UCSD-AML1 (cell line): ENCODE data around the gene CYFIP1.

Source experiments
- DNase-seq: peaks from one replicate; lab custom pipeline; 2025; ENCODE audit not compliant: unreplicated experiment; lab: John Stamatoyannopoulos, UW

Gene CYFIP1

GRCh38 chr15:22871481-22872086 lies 108.6 kb downstream of the CYFIP1 start:
- no peak for DNase-seq

DNA sequence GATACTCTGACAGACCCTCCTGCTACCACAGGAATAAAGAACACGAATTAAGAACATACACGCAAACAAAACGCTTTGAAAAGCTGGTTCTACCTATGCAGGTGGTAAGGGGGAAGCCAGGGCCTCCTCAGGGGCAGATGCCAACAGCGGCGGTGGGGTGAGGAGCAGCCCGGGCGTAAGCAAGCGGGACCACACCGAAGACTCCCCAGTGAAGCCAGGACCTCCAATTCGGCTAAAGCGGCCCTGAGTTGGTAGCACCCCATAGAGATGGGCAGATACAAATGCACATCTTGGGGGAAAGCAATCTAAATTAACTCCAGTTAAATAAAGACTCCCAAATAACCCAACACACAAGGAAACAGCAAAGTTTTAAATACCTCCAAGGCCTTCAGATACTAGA lies 109.3 kb downstream of the CYFIP1 start:
- no peak for DNase-seq

DNA sequence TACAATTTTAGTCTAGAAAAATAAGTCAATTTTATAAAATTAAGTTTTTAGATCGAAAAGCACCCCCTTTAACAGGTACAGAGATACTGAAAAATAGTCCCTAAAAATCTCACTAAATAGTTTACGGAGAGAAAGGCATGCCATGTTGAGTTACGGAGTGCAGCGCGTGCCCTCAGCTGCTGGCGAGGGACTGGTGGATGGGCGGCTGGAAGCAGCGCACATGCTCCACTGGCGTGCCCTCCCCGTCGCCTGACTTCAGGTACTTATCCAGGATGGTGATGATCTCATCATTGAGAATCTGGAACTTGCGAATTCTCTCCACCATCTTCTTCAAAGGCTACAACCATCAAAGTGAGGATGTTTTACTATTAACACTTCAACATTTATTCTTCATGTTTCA lies 110.3 kb downstream of the CYFIP1 start:
- DNase-seq, result no peak

GRCh38 chr15:22868928-22869327 lies 111.2 kb downstream of the CYFIP1 start:
- no peak for DNase-seq

- DNase-seq, result no peak
These were observed 111.7 kb downstream of the CYFIP1 start for GRCh38 chr15:22868495-22868894.

DNA sequence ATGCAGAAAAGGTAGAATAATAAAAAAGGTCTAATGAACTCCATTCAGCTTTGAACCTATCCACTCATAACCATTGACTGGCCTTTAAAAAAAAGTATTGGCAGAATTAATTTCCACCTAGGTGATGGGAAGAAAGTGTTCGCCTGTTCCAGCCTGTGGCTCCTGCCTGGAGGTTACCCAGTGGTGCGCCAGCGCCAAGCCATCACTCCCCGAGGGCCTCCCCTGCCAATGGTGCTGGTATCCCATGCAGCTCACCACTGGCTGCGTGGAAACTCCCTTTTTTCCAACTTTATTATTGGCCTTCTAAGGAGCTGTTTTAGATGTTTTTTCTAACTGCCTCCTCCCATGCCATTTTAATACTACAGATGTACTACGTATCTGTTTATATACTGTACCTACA lies 112.3 kb downstream of the CYFIP1 start:
- no peak for DNase-seq

GRCh38 chr15:22866079-22866478 lies 114.1 kb downstream of the CYFIP1 start:
- peak; percentile 15 for DNase-seq

- DNase-seq, result no peak
These were observed 116.8 kb downstream of the CYFIP1 start for GRCh38 chr15:22863356-22863755.

- no peak for DNase-seq
These were observed 119.0 kb downstream of the CYFIP1 start for GRCh38 chr15:22861161-22861560.

GRCh38 chr15:22856659-22857058 lies 123.5 kb downstream of the CYFIP1 start:
- no peak for DNase-seq

- no peak for DNase-seq
These were observed 124.4 kb downstream of the CYFIP1 start for GRCh38 chr15:22855791-22856190.

- no peak for DNase-seq
These were observed 128.7 kb downstream of the CYFIP1 start for GRCh38 chr15:22851513-22851912.

DNA sequence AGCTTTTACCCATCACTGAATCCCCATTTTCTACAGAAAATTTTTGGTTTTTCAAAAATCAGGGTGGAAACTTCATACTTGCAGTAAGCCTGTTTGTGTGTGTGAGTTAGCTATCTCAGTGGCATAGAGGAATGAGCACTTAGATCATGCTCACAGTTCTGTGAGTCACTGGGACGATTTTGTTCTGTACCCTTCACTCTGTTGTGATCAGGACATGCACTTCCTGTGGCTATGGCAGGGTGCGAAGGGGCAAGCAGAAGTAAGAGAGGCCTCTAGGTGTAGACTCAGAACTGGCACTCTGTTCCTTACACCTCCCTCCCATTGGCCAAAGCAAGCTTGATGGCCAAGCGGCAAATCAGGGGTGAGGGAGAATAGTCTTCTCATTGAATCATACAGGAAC lies 130.1 kb downstream of the CYFIP1 start:
- DNase-seq, result no peak

GRCh38 chr15:22846073-22846472 lies 134.1 kb downstream of the CYFIP1 start:
- DNase-seq, result no peak

DNA sequence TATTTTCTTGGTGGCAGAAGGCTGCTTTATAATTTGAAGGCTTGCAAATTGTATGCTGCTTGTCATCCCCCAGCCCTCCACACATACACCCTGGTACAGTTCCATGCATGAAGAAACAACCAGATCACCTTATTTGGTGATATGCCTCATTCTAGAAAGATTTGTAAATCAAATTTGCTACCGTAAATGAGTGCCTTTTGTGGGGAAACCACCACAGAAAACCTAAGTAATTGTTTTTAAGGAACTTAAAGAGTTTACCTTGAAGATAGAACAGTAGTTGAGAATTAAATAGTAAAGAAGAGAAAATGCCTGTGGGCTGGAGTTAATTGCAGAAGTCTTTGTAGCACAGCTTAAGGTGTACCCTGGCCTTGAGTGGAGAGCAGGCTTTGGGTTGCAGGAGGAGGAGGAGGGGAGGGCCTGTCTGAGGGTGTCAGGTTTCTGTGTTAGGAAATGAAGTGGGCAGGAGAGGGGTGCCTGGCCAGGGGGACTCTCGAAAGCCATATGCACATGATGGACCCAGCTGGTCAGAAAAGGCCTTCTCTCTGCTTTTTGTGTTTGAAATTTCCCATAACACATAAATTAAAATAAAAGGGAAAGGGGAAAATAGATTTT lies 134.8 kb downstream of the CYFIP1 start:
- no peak for DNase-seq

- no peak for DNase-seq
These were observed 135.5 kb downstream of the CYFIP1 start for GRCh38 chr15:22844421-22845288.

GRCh38 chr15:22839046-22839695 lies 141.0 kb downstream of the CYFIP1 start:
- DNase-seq, result no peak

GRCh38 chr15:22838292-22839042 lies 141.7 kb downstream of the CYFIP1 start, which contains the start of gene NIPA2:
Gene NIPA2, plus strand, starts transcription at chr15:22838666. Its CDS starts 13,066 bp downstream, at chr15:22851732.
- peak; percentile 100 for DNase-seq

DNA sequence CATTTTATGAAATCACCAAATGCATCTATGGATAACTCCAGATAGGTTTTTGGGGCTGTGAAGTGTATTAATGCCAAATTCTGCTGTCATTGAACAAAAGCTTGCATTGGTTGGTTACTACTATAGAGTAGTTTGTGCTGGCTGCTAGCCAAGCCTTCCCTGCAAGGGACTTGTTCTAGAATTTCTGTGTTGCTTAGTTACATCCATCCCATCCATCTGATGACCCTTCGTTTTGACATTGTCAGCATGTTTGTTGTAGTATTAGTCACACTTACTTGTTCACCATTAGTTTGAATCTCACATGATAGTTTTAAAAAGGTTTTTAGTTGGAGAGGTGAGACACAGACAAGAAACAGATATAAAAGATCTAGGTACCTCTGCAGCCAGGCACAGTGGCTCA lies 148.7 kb downstream of the CYFIP1 start:
- DNase-seq, result no peak

GRCh38 chr15:22827125-22827524 lies 153.0 kb downstream of the CYFIP1 start:
- DNase-seq, result no peak
